Right atrium auricular region (tissue), 2 donors: Measurements from ENCODE around the gene PBRM1. TPM values are rescaled to one million over a fixed set of nuclear protein-coding genes. Genes with fewer than 3 reads are reported as not detected.

Experiments used
- DNase-seq: peaks from one replicate; pipeline ENCODE4 v3.0.0-alpha.2; 2019; ENCODE audit warnings: low spot score
- H3K27ac ChIP-seq, 2 donors: fragments of 200-600 bp; sonication (generic); 1 replicate in 1 of 2; 2 replicates in 1 of 2; pipeline ENCODE4 v1.5.1; 2016 to 2019
- H3K27me3 ChIP-seq, 2 donors: fragments of 200-600 bp; sonication (generic); one replicate each; pipeline versions ENCODE4 v1.5.1 to v1.6.0; 2017 to 2019
- H3K36me3 ChIP-seq: fragments of 200-600 bp; sonication (generic); one replicate; pipeline ENCODE4 v1.5.1; 2016
- H3K4me1 ChIP-seq, 2 donors: fragments of 200-600 bp; sonication (generic); one replicate each; pipeline versions ENCODE4 v1.5.1 to v1.6.0; 2017 to 2019
- H3K4me3 ChIP-seq, 2 donors: fragments of 200-600 bp; sonication (generic); 1 replicate in 1 of 2; 2 replicates in 1 of 2; pipeline ENCODE4 v1.5.1; 2017 to 2019; ENCODE audit warnings: mild to moderate bottlenecking in 1 of 2, moderate library complexity in 1 of 2
- H3K9me3 ChIP-seq, 2 donors: fragments of 200-600 bp; sonication (generic); one replicate each; pipeline ENCODE4 v1.5.1; 2019
- total RNA-seq, 2 donors: library from RNA; depleted of rRNA; stranded (reverse); fragments of >200 nt; gene quantifications; one replicate each; pipeline ENCODE4 v1.1.0, GENCODE V29; 2016
- TF ChIP-seq, protein P1 (sequence below), 2 donors: fragments of 200-600 bp; sonication (generic); IDR thresholded peaks; one replicate each; pipeline ENCODE4 v1.5.1; 2019; ENCODE audit warnings: antibody characterized with exemption in 2 of 2

PBRM1 gene
- total RNA-seq, 2 donors from 2014 or later = 39.8 to 40.6 TPM

DNA sequence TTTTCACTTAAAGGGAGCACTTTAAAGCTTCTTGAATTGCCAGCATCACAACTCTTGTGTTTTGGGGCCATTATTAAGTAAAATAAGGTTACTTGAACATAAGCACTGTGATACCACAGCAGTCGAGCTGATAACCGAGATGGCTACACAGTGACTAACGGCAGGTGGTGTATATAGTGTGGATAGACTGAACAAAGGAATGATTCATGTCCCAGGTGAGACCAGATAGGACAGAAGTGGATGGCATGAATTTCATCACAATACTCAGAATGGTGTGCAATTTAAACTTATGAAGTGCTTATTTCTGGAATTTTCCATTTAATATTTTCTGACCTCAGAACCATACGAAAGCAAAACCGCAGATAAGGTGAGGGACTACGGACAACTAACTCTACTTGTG lies 40.2 kb downstream of the PBRM1 start:
- Histone ChIP-seq H3K4me1 (peaks cover 0 to 6% of the 10 kb centered on the region in 2 donors), H3K27ac (no peak overlapping the region), H3K36me3 (peaks cover 51% of the 10 kb centered on the region), H3K9me3 (no peaks in the 10 kb centered on the region), H3K4me3 (no peak overlapping the region), H3K27me3 (no peaks in the 10 kb centered on the region)
- DNase-seq = no peak
- TF ChIP-seq, protein P1, sequence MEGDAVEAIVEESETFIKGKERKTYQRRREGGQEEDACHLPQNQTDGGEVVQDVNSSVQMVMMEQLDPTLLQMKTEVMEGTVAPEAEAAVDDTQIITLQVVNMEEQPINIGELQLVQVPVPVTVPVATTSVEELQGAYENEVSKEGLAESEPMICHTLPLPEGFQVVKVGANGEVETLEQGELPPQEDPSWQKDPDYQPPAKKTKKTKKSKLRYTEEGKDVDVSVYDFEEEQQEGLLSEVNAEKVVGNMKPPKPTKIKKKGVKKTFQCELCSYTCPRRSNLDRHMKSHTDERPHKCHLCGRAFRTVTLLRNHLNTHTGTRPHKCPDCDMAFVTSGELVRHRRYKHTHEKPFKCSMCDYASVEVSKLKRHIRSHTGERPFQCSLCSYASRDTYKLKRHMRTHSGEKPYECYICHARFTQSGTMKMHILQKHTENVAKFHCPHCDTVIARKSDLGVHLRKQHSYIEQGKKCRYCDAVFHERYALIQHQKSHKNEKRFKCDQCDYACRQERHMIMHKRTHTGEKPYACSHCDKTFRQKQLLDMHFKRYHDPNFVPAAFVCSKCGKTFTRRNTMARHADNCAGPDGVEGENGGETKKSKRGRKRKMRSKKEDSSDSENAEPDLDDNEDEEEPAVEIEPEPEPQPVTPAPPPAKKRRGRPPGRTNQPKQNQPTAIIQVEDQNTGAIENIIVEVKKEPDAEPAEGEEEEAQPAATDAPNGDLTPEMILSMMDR (IDR thresholded peaks at IDR 0.05) = no peak

DNA sequence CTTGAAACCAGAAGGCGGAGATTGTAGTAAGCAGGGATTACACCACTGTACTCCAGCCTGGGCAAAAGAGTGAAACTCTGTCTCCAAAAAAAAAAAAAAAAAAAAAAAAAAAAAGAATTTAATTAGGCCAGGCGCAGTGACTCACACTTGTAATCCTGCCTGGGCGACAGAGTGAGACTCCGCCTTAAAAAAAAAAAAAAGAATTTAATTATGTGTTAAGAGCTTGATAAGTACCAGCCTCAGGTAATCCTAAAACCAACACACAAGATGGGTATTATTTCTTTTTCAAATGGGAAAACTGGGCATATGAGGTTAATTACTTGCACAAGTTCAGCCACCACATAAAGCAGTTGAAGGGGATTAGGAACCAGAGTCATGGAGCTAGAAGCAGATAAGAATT lies 49.0 kb downstream of the PBRM1 start:
- Histone ChIP-seq H3K27ac (no peak overlapping the region), H3K4me3 (no peak overlapping the region), H3K36me3 (peaks cover 73% of the 10 kb centered on the region), H3K4me1 (no peaks in the 10 kb centered on the region), H3K27me3 (no peaks in the 10 kb centered on the region), H3K9me3 (no peaks in the 10 kb centered on the region)
- TF ChIP-seq, protein P1 (IDR thresholded peaks at IDR 0.05) = no peak
- DNase-seq = no peak

DNA sequence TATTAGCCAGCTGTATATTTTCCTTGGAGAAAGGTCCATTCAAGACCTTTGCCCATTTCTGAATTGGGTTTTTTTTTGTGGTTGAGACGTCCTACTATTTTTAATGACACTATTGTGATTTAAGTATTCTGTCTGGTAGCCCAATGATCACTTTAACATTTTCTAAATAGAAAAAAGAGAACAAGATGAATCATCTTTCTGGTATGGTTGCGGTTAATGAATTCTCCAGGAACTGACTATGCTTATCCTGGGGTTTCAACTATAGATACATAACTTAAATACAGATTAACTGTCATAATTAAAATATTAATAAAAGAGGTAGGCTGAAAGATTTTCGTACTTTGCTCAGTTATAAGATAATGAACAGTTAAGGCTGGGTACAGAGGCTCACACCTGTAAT lies 51.9 kb downstream of the PBRM1 start:
- Histone ChIP-seq H3K9me3 (no peaks in the 10 kb centered on the region), H3K27me3 (no peaks in the 10 kb centered on the region), H3K27ac (no peak overlapping the region), H3K4me1 (no peaks in the 10 kb centered on the region), H3K4me3 (no peak overlapping the region), H3K36me3 (peaks cover 50% of the 10 kb centered on the region)
- TF ChIP-seq, protein P1 (IDR thresholded peaks at IDR 0.05) = no peak
- DNase-seq = no peak

DNA sequence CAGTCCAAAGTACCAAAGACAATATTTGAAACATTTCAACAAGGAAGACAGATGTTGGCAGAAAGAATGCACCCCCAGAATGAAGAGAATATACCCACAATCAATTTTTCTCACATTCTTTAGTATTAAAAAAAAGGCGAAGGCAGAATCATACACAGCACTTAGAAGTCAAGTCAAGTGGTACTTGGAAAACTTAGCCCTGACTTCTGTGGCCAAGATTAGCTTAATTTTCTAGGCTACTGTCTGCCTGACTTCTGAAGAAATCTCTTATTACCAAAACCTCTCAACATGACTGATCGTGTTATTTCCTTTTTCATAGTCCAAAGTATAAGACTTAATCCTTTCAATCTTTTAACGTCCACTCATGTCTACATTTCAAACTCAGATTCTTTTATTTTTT lies 60.7 kb downstream of the PBRM1 start:
- no peak for DNase-seq
- H3K4me1 ChIP-seq = no peaks in the 10 kb centered on the region
- H3K27me3 ChIP-seq = no peaks in the 10 kb centered on the region
- peaks cover 50% of the 10 kb centered on the region for H3K36me3 ChIP-seq
- H3K4me3 ChIP-seq = no peak overlapping the region
- TF ChIP-seq, protein P1 (IDR thresholded peaks at IDR 0.05) = no peak
- H3K9me3 ChIP-seq = no peaks in the 10 kb centered on the region
- H3K27ac ChIP-seq = no peak overlapping the region

DNA sequence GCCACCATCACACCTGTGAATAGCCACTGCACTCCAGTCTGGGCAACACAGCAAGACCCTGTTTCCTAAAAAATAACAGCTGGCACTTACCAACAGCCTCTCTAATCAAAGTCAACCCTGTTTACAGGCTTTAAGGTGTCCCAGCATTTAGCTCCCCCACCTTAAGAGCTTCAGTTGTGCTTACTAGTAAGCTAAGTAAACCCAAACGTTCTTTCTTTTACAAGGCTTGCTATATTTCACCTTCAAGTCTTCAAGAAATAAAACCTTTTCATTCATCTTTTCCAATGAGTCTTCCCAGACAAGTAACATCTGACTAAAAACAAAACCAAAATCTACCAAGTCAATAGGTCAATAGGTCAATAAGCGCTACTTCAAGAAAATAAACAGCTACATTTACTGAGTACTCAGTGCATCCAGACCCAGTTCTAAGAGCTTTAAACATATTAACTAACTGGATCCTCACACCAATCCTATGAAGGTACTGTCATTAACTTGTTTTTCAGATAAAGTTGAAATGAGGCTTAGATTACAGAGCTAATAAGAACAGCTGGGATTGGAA lies 62.4 kb downstream of the PBRM1 start:
- peaks cover 57% of the 10 kb centered on the region for H3K36me3 ChIP-seq
- TF ChIP-seq, protein P1 (IDR thresholded peaks at IDR 0.05) = no peak
- H3K4me1 ChIP-seq = no peaks in the 10 kb centered on the region
- no peak overlapping the region for H3K27ac ChIP-seq
- H3K9me3 ChIP-seq = no peaks in the 10 kb centered on the region
- no peak for DNase-seq
- H3K4me3 ChIP-seq = no peak overlapping the region
- no peaks in the 10 kb centered on the region for H3K27me3 ChIP-seq

DNA sequence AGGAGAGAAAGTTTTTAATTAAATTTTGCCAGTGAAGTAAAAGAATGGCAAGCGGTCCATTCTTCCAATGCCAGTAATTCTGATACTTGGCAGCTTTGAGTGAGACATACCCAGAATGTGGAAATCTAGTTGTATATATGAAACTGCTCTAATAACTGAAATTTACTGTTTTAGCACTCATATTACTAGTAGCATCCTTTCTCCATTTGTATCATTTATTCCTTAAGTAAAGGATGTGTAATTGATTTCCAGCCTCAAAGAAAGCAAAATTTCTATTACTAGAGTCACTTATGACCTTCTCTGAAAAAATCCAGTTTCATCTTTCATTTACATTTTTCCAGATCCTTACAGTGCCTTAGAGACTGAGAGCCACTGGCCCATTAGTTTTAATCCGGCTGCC lies 65.1 kb downstream of the PBRM1 start:
- Histone ChIP-seq H3K4me3 (no peak overlapping the region), H3K9me3 (no peaks in the 10 kb centered on the region), H3K27me3 (no peaks in the 10 kb centered on the region), H3K27ac (no peak overlapping the region), H3K36me3 (peaks cover 46% of the 10 kb centered on the region), H3K4me1 (no peaks in the 10 kb centered on the region)
- DNase-seq = no peak
- TF ChIP-seq, protein P1 (IDR thresholded peaks at IDR 0.05) = no peak
